Measurements from ENCODE around the gene TMEM74B.
"Not testable (repeated sequence)": the region's sequence is repeated elsewhere in the genome, so short reads cannot be mapped to it uniquely, and the experiment has no call there.

The TMEM74B gene

GRCh38 chr20:1150968-1151367, 33.8 kb downstream of the TMEM74B start:
- no peak overlapping the region for H3K27ac ChIP-seq (ENCODE audit: low read length)
- no peaks in the 10 kb centered on the region for H3F3A ChIP-seq (ENCODE audit: insufficient read depth, low read length)
- no peak overlapping the region for H3K4me3 ChIP-seq (ENCODE audit: low read length)
- no peaks in the 10 kb centered on the region for H3K4me1 ChIP-seq (ENCODE audit: low read length)
- 0 out of 2 replicates have a peak, but pooled peaks cover 7% of the 10 kb centered on the region for H3K36me3 ChIP-seq (replicated peaks; ENCODE audit: insufficient read depth, low read length)
- no peak for DNase-seq
- H3K9ac ChIP-seq (ENCODE audit: low read length): no peak overlapping the region
- H2AFZ ChIP-seq (ENCODE audit: low read length): no peak overlapping the region
- no peaks in the 10 kb centered on the region for H3K27me3 ChIP-seq (replicated peaks; ENCODE audit: insufficient read depth, low read length)
- no peak overlapping the region for H3K4me2 ChIP-seq (ENCODE audit: low read depth, low read length)
- H3K79me2 ChIP-seq (ENCODE audit: low read length): peaks cover 53% of the 10 kb centered on the region
- no peaks in the 10 kb centered on the region for H3K9me3 ChIP-seq (replicated peaks; ENCODE audit: insufficient read depth, low read length)
- no peaks in the 10 kb centered on the region for H3K9me2 ChIP-seq (replicated peaks; ENCODE audit: insufficient read depth, low read length)
- H4K20me1 ChIP-seq (ENCODE audit: insufficient read depth, low read length): no peaks in the 10 kb centered on the region
- TF ChIP-seq CTCF (IDR thresholded peaks at IDR 0.05; ENCODE audit: low read length): no peak
- no peak for TF ChIP-seq EZH2phosphoT487 (IDR thresholded peaks at IDR 0.05; ENCODE audit: low read length)
- TF ChIP-seq EZH2 (optimal IDR thresholded peaks at IDR 0.05; ENCODE audit: low read depth, low read length): no peak

- no peak overlapping the region for H3K9ac ChIP-seq (ENCODE audit: low read length)
- H3F3A ChIP-seq (ENCODE audit: insufficient read depth, low read length): no peaks in the 10 kb centered on the region
- no peaks in the 10 kb centered on the region for H3K9me2 ChIP-seq (replicated peaks; ENCODE audit: insufficient read depth, low read length)
- H3K36me3 ChIP-seq (replicated peaks; ENCODE audit: insufficient read depth, low read length): 0 out of 2 replicates have a peak, but pooled peaks cover 3% of the 10 kb centered on the region
- H3K9me3 ChIP-seq (replicated peaks; ENCODE audit: insufficient read depth, low read length): no peaks in the 10 kb centered on the region
- H2AFZ ChIP-seq (ENCODE audit: low read length): no peak overlapping the region
- H3K4me3 ChIP-seq (ENCODE audit: low read length): no peak overlapping the region
- no peak for TF ChIP-seq EZH2 (optimal IDR thresholded peaks at IDR 0.05; ENCODE audit: low read depth, low read length)
- TF ChIP-seq CTCF (IDR thresholded peaks at IDR 0.05; ENCODE audit: low read length): no peak
- no peak for TF ChIP-seq EZH2phosphoT487 (IDR thresholded peaks at IDR 0.05; ENCODE audit: low read length)
- H3K4me2 ChIP-seq (ENCODE audit: low read depth, low read length): no peak overlapping the region
- no peaks in the 10 kb centered on the region for H3K27me3 ChIP-seq (replicated peaks; ENCODE audit: insufficient read depth, low read length)
- no peak for DNase-seq
- no peaks in the 10 kb centered on the region for H3K4me1 ChIP-seq (ENCODE audit: low read length)
- peaks cover 61% of the 10 kb centered on the region for H3K79me2 ChIP-seq (ENCODE audit: low read length)
- no peak overlapping the region for H3K27ac ChIP-seq (ENCODE audit: low read length)
- no peaks in the 10 kb centered on the region for H4K20me1 ChIP-seq (ENCODE audit: insufficient read depth, low read length)
Observed at GRCh38 chr20:1150218-1150617, 34.6 kb downstream of the TMEM74B start.

GRCh38 chr20:1149812-1150211, 35.0 kb downstream of the TMEM74B start:
- H3K36me3 ChIP-seq (replicated peaks; ENCODE audit: insufficient read depth, low read length); H3K4me2 ChIP-seq (ENCODE audit: low read depth, low read length); H3K4me1 ChIP-seq (ENCODE audit: low read length); H3K9me2 ChIP-seq (replicated peaks; ENCODE audit: insufficient read depth, low read length); H3K9ac ChIP-seq (ENCODE audit: low read length); H3K4me3 ChIP-seq (ENCODE audit: low read length); H2AFZ ChIP-seq (ENCODE audit: low read length); H3F3A ChIP-seq (ENCODE audit: insufficient read depth, low read length); H3K27ac ChIP-seq (ENCODE audit: low read length); H3K27me3 ChIP-seq (replicated peaks; ENCODE audit: insufficient read depth, low read length); DNase-seq; H4K20me1 ChIP-seq (ENCODE audit: insufficient read depth, low read length); H3K9me3 ChIP-seq (replicated peaks; ENCODE audit: insufficient read depth, low read length): not testable (repeated sequence)
- peaks cover 63% of the 10 kb centered on the region for H3K79me2 ChIP-seq (ENCODE audit: low read length)

GRCh38 chr20:1146957-1147356, 37.8 kb downstream of the TMEM74B start:
- H3K9me3 ChIP-seq (replicated peaks; ENCODE audit: insufficient read depth, low read length): no peaks in the 10 kb centered on the region
- H3F3A ChIP-seq (ENCODE audit: insufficient read depth, low read length): no peaks in the 10 kb centered on the region
- H3K9ac ChIP-seq (ENCODE audit: low read length): no peak overlapping the region
- H3K27ac ChIP-seq (ENCODE audit: low read length): no peak overlapping the region
- no peak overlapping the region for H3K4me2 ChIP-seq (ENCODE audit: low read depth, low read length)
- H3K79me2 ChIP-seq (ENCODE audit: low read length): peaks cover 51% of the 10 kb centered on the region
- no peak overlapping the region for H3K4me3 ChIP-seq (ENCODE audit: low read length)
- H3K9me2 ChIP-seq (replicated peaks; ENCODE audit: insufficient read depth, low read length): no peaks in the 10 kb centered on the region
- no peaks in the 10 kb centered on the region for H3K27me3 ChIP-seq (replicated peaks; ENCODE audit: insufficient read depth, low read length)
- no peaks in the 10 kb centered on the region for H3K36me3 ChIP-seq (replicated peaks; ENCODE audit: insufficient read depth, low read length)
- H4K20me1 ChIP-seq (ENCODE audit: insufficient read depth, low read length): 0 out of 2 replicates have a peak, but pooled peaks cover 4% of the 10 kb centered on the region
- no peak overlapping the region for H2AFZ ChIP-seq (ENCODE audit: low read length)
- DNase-seq: no peak
- peaks cover 16% of the 10 kb centered on the region for H3K4me1 ChIP-seq (ENCODE audit: low read length)
- TF ChIP-seq CTCF (IDR thresholded peaks at IDR 0.05; ENCODE audit: low read length) (no peak), EZH2phosphoT487 (IDR thresholded peaks at IDR 0.05; ENCODE audit: low read length) (no peak), EZH2 (optimal IDR thresholded peaks at IDR 0.05; ENCODE audit: low read depth, low read length) (no peak)

Measured in MM.1S (cell line).